Occipital lobe (tissue), 2 donors: ENCODE results near the gene KCNQ2. TPM values are rescaled to one million over a fixed set of nuclear protein-coding genes. Genes with fewer than 3 reads are reported as not detected.

Experiments used
- DNase-seq: peaks from one replicate; lab custom pipeline; 2025; lab: John Stamatoyannopoulos, UW
- total RNA-seq: library from RNA; depleted of rRNA; stranded (reverse); fragments of >200 nt; gene quantifications from one replicate; pipeline ENCODE4 v1.2.3, GENCODE V29; 2014

The KCNQ2 gene
- total RNA-seq, 1 donor from 2014 or later, result 167 TPM

GRCh38 chr20:63435552-63435951, 36.9 kb downstream of the KCNQ2 start:
- DNase-seq, result no peak

- peak; percentile 62 for DNase-seq
These were observed 37.7 kb downstream of the KCNQ2 start for GRCh38 chr20:63434599-63435378.

- no peak for DNase-seq
These were observed 38.5 kb downstream of the KCNQ2 start for GRCh38 chr20:63433756-63434531.

- no peak for DNase-seq
These were observed 39.1 kb downstream of the KCNQ2 start for GRCh38 chr20:63433351-63433750.

- no peak for DNase-seq
These were observed 39.7 kb downstream of the KCNQ2 start for GRCh38 chr20:63432577-63433325.

GRCh38 chr20:63431944-63432343, 40.5 kb downstream of the KCNQ2 start:
- no peak for DNase-seq

- no peak for DNase-seq
These were observed 41.6 kb downstream of the KCNQ2 start for GRCh38 chr20:63430891-63431290.

- no peak for DNase-seq
These were observed 42.5 kb downstream of the KCNQ2 start for GRCh38 chr20:63429992-63430391.

DNA sequence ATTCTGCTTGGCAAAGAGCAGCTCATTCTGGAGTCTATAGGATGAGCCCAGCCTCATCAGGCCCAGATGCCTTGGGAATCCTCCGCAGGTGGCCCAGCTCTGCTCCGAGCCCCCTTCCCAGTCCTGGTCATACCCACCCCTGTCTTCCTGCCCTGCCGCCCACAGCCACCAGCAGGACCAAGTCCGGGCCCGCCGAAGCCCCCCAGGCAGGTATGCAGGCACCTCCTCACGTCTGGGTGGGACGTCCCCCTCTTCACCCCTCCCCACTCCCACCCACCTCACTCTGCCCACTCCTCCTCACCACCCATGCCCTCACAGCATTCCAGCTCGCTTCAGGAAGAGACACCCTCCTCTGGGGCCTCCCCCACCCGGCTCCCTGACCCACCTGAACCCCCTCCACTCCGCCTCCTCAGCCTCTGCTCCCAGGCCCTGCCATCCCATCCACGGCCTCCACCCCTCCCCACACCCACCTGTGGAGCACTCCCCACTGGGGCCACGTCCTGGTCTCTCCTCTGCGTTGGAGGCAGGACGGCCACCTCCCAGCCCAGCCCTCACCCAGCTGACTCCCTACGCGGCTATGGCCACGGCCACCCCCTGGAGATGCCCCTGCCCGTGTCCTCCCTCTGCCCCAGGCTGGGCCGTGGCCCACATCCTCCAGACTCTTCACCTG, 43.4 kb downstream of the KCNQ2 start:
- DNase-seq, result no peak

- no peak for DNase-seq
These were observed 44.6 kb downstream of the KCNQ2 start for GRCh38 chr20:63427724-63428330.

DNA sequence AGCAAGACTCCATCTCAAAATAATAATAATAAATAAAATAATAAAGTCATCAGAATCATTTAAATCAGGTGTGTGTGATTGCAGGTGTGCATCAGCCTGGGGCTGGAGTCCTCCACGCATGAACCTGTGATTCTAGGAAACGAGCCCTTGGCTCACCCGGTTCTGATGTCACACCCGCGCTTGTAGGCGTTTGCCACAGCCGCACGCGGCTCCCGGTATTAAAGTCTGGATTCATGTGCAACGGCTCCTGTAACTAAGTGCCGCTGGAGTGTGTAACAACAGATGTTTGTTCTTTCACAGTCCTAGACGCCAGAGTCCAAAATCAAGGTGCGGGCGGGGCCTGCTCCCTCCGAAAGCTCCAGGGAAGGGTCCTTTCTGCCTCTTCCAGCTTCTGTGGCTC, 45.2 kb downstream of the KCNQ2 start:
- no peak for DNase-seq

DNA sequence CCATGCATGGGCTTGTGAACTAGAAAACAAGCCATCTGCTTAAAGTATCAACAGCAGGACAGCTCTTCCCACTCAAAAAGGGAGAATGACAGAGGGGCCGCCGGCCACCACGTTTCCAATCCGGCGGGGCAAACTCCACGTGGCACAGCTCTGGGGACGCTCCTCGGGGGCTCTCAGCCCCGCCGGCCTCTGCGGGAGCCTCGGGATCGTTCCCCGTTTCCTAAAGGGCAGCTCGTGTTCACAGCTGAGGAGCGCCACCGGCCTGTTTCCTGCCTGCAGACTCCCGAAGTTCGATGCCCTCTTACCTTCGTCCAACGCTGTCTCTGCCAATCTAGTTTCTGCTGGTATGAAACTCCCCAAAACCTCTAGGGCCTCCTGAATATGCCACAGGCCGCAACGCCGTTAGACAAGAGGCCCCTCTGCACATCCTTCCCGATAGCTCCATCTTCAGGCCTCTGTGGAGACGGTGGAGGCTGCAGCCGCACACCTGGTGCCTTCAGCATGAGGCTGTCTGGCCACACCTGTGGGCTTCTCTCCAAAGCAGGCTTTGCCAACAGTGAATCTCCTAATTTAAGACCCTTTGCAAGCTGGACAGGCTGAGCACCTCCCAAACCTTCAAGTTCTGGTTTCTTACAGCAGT, 46.5 kb downstream of the KCNQ2 start:
- no peak for DNase-seq

- DNase-seq, result no peak
These were observed 47.8 kb downstream of the KCNQ2 start for GRCh38 chr20:63424613-63425012.

DNA sequence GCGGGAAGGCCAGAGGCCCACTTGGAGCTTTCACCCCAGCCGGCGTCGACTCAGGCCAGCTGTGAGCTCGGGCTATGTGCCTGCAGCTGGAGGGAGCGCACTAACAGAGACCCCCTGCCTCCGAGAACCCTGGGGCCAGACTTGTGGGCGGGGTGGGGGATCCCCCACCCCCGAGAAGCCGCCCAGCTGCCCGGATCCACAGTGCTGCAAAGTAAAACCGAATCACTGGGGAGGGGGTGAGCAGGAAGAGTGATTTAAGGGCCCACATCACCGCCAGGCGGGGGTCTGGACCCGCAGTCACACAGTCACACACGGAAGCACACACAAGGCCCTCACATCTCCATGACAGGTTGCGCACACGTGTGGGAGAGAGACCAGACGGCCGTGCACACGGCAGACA, 48.7 kb downstream of the KCNQ2 start:
- DNase-seq, result no peak

DNA sequence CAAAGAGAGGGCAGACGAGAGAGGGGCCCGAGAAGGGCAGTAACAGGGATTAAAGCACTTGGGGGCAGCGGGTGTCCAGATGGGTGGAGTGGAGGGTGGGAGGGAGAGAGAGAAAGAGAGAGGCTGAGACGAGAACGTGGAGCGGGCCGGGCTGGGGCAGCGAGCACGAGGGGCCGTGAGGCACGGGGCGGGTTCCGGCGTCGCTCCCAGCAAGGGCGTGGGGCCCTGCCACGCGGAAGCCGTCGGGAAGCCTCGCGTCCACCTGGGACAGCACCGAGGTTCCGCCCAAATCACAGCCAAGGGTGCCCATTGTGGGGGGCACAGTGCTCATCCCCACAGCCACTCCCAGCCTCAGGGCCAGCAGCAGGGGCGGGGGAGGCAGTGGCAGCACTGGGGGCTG, 49.8 kb downstream of the KCNQ2 start:
- DNase-seq, result no peak

- no peak for DNase-seq
These were observed 50.5 kb downstream of the KCNQ2 start for GRCh38 chr20:63421913-63422312.

- DNase-seq, result no peak
These were observed 51.3 kb downstream of the KCNQ2 start for GRCh38 chr20:63421094-63421692.

- DNase-seq, result no peak
These were observed 51.9 kb downstream of the KCNQ2 start for GRCh38 chr20:63420359-63421093.

DNA sequence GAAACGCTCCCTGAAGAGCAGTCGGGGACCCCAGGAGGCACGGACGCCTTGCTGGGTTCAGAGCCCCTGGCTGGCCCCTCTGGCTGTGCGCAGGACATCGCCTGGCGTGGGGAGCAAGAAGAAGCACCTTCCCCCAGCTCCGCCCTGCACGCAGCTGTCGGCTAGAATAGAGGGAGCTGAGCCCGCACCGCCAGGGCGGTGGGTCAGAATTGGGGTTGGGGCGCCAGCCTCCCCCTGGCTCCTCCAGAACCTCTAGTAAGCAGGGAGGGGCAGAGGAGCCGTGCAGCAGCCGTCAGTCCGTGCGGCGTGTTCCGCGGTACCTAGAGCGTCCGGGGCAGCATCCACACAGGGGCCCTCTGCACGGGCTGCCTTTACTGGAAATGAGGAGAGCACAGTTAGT, 53.2 kb downstream of the KCNQ2 start:
- DNase-seq, result no peak

DNA sequence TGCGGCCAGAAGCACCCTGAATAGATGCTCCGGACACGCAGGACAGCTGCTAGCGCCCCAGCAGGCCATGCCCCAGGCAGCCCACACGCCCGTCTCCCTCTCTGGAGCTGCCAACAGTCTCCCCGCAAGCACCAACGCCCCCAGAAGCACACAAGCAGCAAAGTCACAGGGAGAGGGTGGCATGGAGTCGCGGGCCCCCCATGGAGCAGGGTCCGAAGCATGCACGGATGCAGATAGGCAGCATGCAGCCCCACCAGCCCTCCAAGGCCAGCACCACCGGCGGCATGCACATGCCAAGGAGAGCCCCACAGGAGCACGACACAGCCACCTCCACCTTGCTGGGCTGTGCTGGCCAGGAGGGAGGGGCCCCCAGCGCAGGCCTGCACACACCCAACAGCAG, 53.8 kb downstream of the KCNQ2 start:
- DNase-seq, result no peak
